ENCODE results near the gene FGFR4. TPM values are rescaled to one million over a fixed set of nuclear protein-coding genes. Genes with fewer than 3 reads are reported as not detected.

FGFR4 gene
- total and polyA plus RNA-seq, 2 experiments from 2014 or later = 43.4 to 150 TPM

DNA sequence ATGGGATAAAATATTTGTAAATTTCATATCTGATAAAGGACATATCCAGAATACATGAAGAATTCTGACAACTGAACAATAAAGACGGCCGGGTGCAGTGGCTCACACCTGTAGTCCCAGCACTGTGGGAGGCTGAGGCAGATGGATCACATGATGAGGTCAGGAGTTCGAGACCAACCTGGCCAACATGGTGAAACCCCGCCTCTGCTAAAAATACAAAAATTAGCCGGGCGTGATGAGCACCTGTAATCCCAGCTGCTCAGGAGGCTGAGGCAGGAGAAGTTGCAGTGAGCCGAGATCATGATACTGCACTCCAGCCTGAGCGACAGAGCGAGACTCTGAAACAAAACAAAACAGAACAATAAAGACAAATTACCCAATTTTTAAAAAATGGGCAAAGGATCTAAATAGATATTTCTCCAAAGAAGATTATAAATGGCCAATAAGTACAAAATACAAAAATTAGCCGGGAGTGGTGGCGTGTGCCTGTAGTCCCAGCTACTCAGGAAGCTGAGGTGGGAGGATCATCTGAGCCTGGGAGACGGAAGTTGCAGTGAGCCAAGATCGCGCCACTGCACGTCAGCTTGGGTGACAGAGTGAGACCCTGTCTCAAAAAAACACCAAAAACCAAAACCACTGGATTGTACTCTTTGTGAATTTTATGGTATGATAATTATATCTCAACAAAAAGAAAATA lies 37.2 kb downstream of the FGFR4 start:
- no peak overlapping the region for H3K4me3 Mint-ChIP-seq
- H3K27me3 ChIP-seq (ENCODE audit: insufficient read depth) = no peaks in the 10 kb centered on the region
- H3F3A ChIP-seq (replicated peaks; ENCODE audit: low read depth) = no peaks in the 10 kb centered on the region; the same call in 1 of the 2 replicates
- no peaks in the 10 kb centered on the region for H3K79me2 ChIP-seq (replicated peaks; ENCODE audit: insufficient read depth)
- H3K27ac Mint-ChIP-seq = no peak overlapping the region
- TF ChIP-seq REST (IDR thresholded peaks at IDR 0.05; ENCODE audit: unreplicated experiment) (no peak), JUNB (IDR thresholded peaks at IDR 0.05; ENCODE audit: unreplicated experiment) (no peak), CREB1 (CRISPR knock-in tag; IDR thresholded peaks at IDR 0.05; ENCODE audit: low read depth) (no peak), EZH2 (IDR thresholded peaks at IDR 0.05; ENCODE audit: low read depth, unreplicated experiment) (no peak), ETS1 (IDR thresholded peaks at IDR 0.05) (no peak), EZH2phosphoT487 (IDR thresholded peaks at IDR 0.05; ENCODE audit: unreplicated experiment) (no peak), ZNF462 (CRISPR knock-in tag; IDR thresholded peaks at IDR 0.05) (no peak), STAT1 (IDR thresholded peaks at IDR 0.05; ENCODE audit: unreplicated experiment) (no peak), NANOG (IDR thresholded peaks at IDR 0.05; ENCODE audit: borderline replicate concordance) (no peak), ZNF114 (CRISPR knock-in tag; IDR thresholded peaks at IDR 0.05) (no peak), ZNF331 (CRISPR knock-in tag; IDR thresholded peaks at IDR 0.05; ENCODE audit: low read depth) (no peak), POLR2AphosphoS5 (IDR thresholded peaks at IDR 0.05; ENCODE audit: low read depth) (no peak)
- TF ChIP-seq, protein P1, sequence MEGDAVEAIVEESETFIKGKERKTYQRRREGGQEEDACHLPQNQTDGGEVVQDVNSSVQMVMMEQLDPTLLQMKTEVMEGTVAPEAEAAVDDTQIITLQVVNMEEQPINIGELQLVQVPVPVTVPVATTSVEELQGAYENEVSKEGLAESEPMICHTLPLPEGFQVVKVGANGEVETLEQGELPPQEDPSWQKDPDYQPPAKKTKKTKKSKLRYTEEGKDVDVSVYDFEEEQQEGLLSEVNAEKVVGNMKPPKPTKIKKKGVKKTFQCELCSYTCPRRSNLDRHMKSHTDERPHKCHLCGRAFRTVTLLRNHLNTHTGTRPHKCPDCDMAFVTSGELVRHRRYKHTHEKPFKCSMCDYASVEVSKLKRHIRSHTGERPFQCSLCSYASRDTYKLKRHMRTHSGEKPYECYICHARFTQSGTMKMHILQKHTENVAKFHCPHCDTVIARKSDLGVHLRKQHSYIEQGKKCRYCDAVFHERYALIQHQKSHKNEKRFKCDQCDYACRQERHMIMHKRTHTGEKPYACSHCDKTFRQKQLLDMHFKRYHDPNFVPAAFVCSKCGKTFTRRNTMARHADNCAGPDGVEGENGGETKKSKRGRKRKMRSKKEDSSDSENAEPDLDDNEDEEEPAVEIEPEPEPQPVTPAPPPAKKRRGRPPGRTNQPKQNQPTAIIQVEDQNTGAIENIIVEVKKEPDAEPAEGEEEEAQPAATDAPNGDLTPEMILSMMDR (conservative IDR thresholded peaks at IDR 0.05; ENCODE audit: low read depth in 2 of 2) = no peak
- H3K4me1 ChIP-seq (ENCODE audit: insufficient read depth) = no peaks in the 10 kb centered on the region
- H3K27me3 Mint-ChIP-seq (ENCODE audit: insufficient read depth, low read depth, poor library complexity) = peaks cover 5% of the 10 kb centered on the region
- no peaks in the 10 kb centered on the region for H3K36me3 Mint-ChIP-seq (ENCODE audit: low read depth)
- H3K27ac ChIP-seq (ENCODE audit: low read depth) = no peak overlapping the region
- no peaks in the 10 kb centered on the region for H3K9me3 Mint-ChIP-seq
- H3K36me3 ChIP-seq (ENCODE audit: insufficient read depth) = no peaks in the 10 kb centered on the region
- DNase-seq (ENCODE audit: low spot score) (no peak), ATAC-seq (peak; percentile 54)
- peaks cover 13% of the 10 kb centered on the region; the same call in 2 of the 3 replicates for H3K4me1 Mint-ChIP-seq
- H3K4me3 ChIP-seq = no peak overlapping the region
- no peaks in the 10 kb centered on the region for H4K20me1 ChIP-seq (replicated peaks; ENCODE audit: insufficient read depth)
- peaks cover 5% of the 10 kb centered on the region; the same call in 1 of the 2 replicates for H3K9me2 ChIP-seq (ENCODE audit: insufficient read depth)
- no peak overlapping the region for H2AFZ ChIP-seq
- H3K4me2 ChIP-seq = no peak overlapping the region

Data from GM23338 (cell line).